SK-N-SH (cell line): ENCODE data around the gene SCTR. TPM values are rescaled to one million over a fixed set of nuclear protein-coding genes. Genes with fewer than 3 reads are reported as not detected.

Source experiments
- CTCF ChIA-PET: fragments of 300-600, 350-600 bp; formaldehyde crosslinking; extraction: SDS; loops from one replicate; lab custom pipeline; 2021; lab: Yijun Ruan, JAX
- POLR2A ChIA-PET: fragments of 350-600 bp; sonication (Branson Sonifier 250); formaldehyde crosslinking; extraction: SDS; loops from one replicate; lab custom pipeline; 2020; ENCODE audit warnings: antibody characterized with exemption, inconsistent platforms; lab: Yijun Ruan, JAX
- DNase-seq: peaks from one replicate; pipeline ENCODE4 v3.0.0; 2012
- H2AFZ ChIP-seq: fragments of 200-600 bp; sonication (generic); 2 replicates; pipeline ENCODE4 v1.8.1; 2016; ENCODE audit warnings: antibody characterized with exemption, mild to moderate bottlenecking, low read depth
- H3F3A ChIP-seq: fragments of 200-600 bp; sonication (generic); replicated peaks from 2 replicates; pipeline ENCODE3; 2016; ENCODE audit warnings: antibody characterized with exemption, mild to moderate bottlenecking; ENCODE audit not compliant: insufficient read depth
- H3K27ac ChIP-seq, 2 experiments: fragments of 200-500 bp in 1 of 2; fragments of 200-600 bp in 1 of 2; sonication (Bioruptor generic) in 1 of 2; sonication (generic), shearing (Covaris generic) in 1 of 2; 2 replicates each; pipeline versions ENCODE4 v1.5.1 to v1.6.1; 2014 to 2016; ENCODE audit warnings: low read depth in 2 of 2, inconsistent platforms in 1 of 2, low read length in 1 of 2, mild to moderate bottlenecking in 1 of 2, mixed read lengths in 1 of 2
- H3K27me3 ChIP-seq: fragments of 200-600 bp; sonication (generic), shearing (Covaris generic); 2 replicates; pipeline ENCODE4 v1.6.1; 2016; ENCODE audit warnings: mixed run types; ENCODE audit not compliant: insufficient read depth
- H3K36me3 ChIP-seq, 2 experiments: fragments of 200-500 bp in 1 of 2; fragments of 200-600 bp in 1 of 2; sonication (Bioruptor generic) in 1 of 2; sonication (generic) in 1 of 2; replicated peaks in 1 of 2; 2 replicates each; pipeline versions ENCODE3 to v1.5.1; 2014 to 2016; ENCODE audit warnings: low read length in 1 of 2, mild to moderate bottlenecking in 1 of 2; ENCODE audit not compliant: insufficient read depth in 2 of 2, control insufficient read depth in 1 of 2
- H3K4me1 ChIP-seq, 2 experiments: fragments of 200-500 bp in 1 of 2; fragments of 200-600 bp in 1 of 2; sonication (Bioruptor generic) in 1 of 2; sonication (generic), shearing (Covaris generic) in 1 of 2; 2 replicates each; pipeline versions ENCODE4 v1.5.1 to v1.6.1; 2014 to 2016; ENCODE audit warnings: low read depth in 1 of 2, low read length in 1 of 2, mixed run types in 1 of 2; ENCODE audit not compliant: insufficient read depth in 2 of 2, control insufficient read depth in 1 of 2
- H3K4me2 ChIP-seq: fragments of 200-600 bp; sonication (generic), shearing (Covaris generic); 2 replicates; pipeline ENCODE4 v1.6.1; 2017; ENCODE audit warnings: mixed run types
- H3K4me3 ChIP-seq, 2 experiments: fragments of 200-500 bp in 1 of 2; fragments of 200-600 bp in 1 of 2; sonication (Bioruptor generic) in 1 of 2; sonication (generic), shearing (Covaris generic) in 1 of 2; 2 replicates each; pipeline versions ENCODE4 v1.5.1 to v1.8.1; 2014 to 2016; ENCODE audit warnings: low read depth in 2 of 2, inconsistent platforms in 1 of 2, low read length in 1 of 2, mild to moderate bottlenecking in 1 of 2, mixed read lengths in 1 of 2, moderate library complexity in 1 of 2
- H3K79me2 ChIP-seq: fragments of 200-600 bp; sonication (generic); 2 replicates; pipeline ENCODE4 v1.8.1; 2017; ENCODE audit warnings: mild to moderate bottlenecking; ENCODE audit not compliant: insufficient read depth
- H3K9ac ChIP-seq: fragments of 200-600 bp; sonication (generic); 2 replicates; pipeline ENCODE4 v1.6.1; 2017; ENCODE audit warnings: mixed run types
- H3K9me2 ChIP-seq: fragments of 200-600 bp; sonication (generic); 2 replicates; pipeline ENCODE4 v1.6.1; 2017; ENCODE audit warnings: mixed run types
- H3K9me3 ChIP-seq: fragments of 200-600 bp; sonication (generic); 2 replicates; pipeline ENCODE4 v1.6.1; 2017; ENCODE audit warnings: mixed run types, mild to moderate bottlenecking, moderate library complexity
- H4K20me1 ChIP-seq: fragments of 200-600 bp; sonication (generic); 2 replicates; pipeline ENCODE4 v1.6.1; 2017; ENCODE audit warnings: mild to moderate bottlenecking, mixed run types; ENCODE audit not compliant: insufficient read depth
- CTCF ChIP-seq: fragments of 200-600 bp; sonication (generic); IDR thresholded peaks from 2 replicates; pipeline ENCODE4 v1.6.1; 2017; ENCODE audit warnings: antibody characterized with exemption, mild to moderate bottlenecking, moderate library complexity
- EP300 ChIP-seq, 2 experiments: IDR thresholded peaks; 2 replicates each; pipeline versions ENCODE4 v1.4.0 to v1.6.1; 2012; ENCODE audit warnings: borderline replicate concordance in 1 of 2, low read depth in 1 of 2, low read length in 1 of 2
- EZH2phosphoT487 ChIP-seq: fragments of 200-600 bp; sonication (generic); IDR thresholded peaks from 2 replicates; pipeline ENCODE4 v1.6.1; 2017; ENCODE audit warnings: low read depth, mixed run types, mild to moderate bottlenecking, antibody characterized with exemption, moderate library complexity, borderline replicate concordance
- FOSL2 ChIP-seq: IDR thresholded peaks from 2 replicates; pipeline ENCODE4 v1.4.0; 2012; ENCODE audit warnings: low read depth, mild to moderate bottlenecking, moderate library complexity, borderline replicate concordance
- GATA2 ChIP-seq: sonication (generic); formaldehyde crosslinking; IDR thresholded peaks from 2 replicates; pipeline ENCODE4 v1.5.0; 2020; ENCODE audit warnings: mild to moderate bottlenecking, missing genetic modification reagents
- JUND ChIP-seq: IDR thresholded peaks from 2 replicates; pipeline ENCODE4 v1.4.0; 2012
- MEF2A ChIP-seq: IDR thresholded peaks from 2 replicates; pipeline ENCODE4 v1.4.0; 2012; ENCODE audit warnings: low read depth, borderline replicate concordance
- MXI1 ChIP-seq: IDR thresholded peaks from 2 replicates; pipeline ENCODE4 v1.6.1; 2012; ENCODE audit warnings: mild to moderate bottlenecking, low read depth, low read length, improper control_type of control experiment
- POLR2AphosphoS5 ChIP-seq: IDR thresholded peaks from 2 replicates; pipeline ENCODE4 v1.6.1; 2012; ENCODE audit warnings: low read depth, low read length
- SIN3A ChIP-seq: IDR thresholded peaks from 2 replicates; pipeline ENCODE4 v1.6.1; 2012; ENCODE audit warnings: low read depth, mild to moderate bottlenecking, low read length, moderate library complexity, borderline replicate concordance
- SMC3 ChIP-seq: IDR thresholded peaks from 2 replicates; pipeline ENCODE4 v1.6.1; 2012; ENCODE audit warnings: low read depth, low read length, improper control_type of control experiment
- TAF1 ChIP-seq: IDR thresholded peaks from 2 replicates; pipeline ENCODE4 v1.6.1; 2012; ENCODE audit warnings: low read depth, mild to moderate bottlenecking, low read length, moderate library complexity, borderline replicate concordance
- TCF12 ChIP-seq: IDR thresholded peaks from 2 replicates; pipeline ENCODE4 v1.4.0; 2012
- TEAD4 ChIP-seq: IDR thresholded peaks from 2 replicates; pipeline ENCODE4 v1.4.0; 2012; ENCODE audit warnings: mild to moderate bottlenecking, borderline replicate concordance; ENCODE audit not compliant: insufficient read depth
- USF1 ChIP-seq: IDR thresholded peaks from 2 replicates; pipeline ENCODE4 v1.4.0; 2012; ENCODE audit warnings: low read depth, borderline replicate concordance
- USF2 ChIP-seq: fragments of 150-350 bp; IDR thresholded peaks from 2 replicates; pipeline ENCODE4 v1.6.1; 2017; ENCODE audit warnings: antibody characterized with exemption, low read length, low read depth, borderline replicate concordance
- ZBTB33 ChIP-seq: IDR thresholded peaks from 2 replicates; pipeline ENCODE4 v1.4.0; 2012; ENCODE audit warnings: low read depth, borderline replicate concordance
- WGBS: methylation state at CpG from one replicate; pipeline ENCODE4 v1.1.6; 2017; ENCODE audit warnings: low lambda C conversion rate; 5-methylcytosine and 5-hydroxymethylcytosine counted together
- polyA plus RNA-seq, 3 experiments: library from polyadenylated mRNA; depleted of rRNA; stranded (reverse); fragments of >200 nt; gene quantifications; 2 replicates each; pipeline ENCODE4 v1.2.3, GENCODE V29; 2012
- TF ChIP-seq, protein P1 (sequence below): IDR thresholded peaks from 2 replicates; pipeline ENCODE4; 2012

The SCTR gene
- polyA plus RNA-seq, 1 of the 3 experiments (the other 2 are of a cell fraction): not detected

DNA sequence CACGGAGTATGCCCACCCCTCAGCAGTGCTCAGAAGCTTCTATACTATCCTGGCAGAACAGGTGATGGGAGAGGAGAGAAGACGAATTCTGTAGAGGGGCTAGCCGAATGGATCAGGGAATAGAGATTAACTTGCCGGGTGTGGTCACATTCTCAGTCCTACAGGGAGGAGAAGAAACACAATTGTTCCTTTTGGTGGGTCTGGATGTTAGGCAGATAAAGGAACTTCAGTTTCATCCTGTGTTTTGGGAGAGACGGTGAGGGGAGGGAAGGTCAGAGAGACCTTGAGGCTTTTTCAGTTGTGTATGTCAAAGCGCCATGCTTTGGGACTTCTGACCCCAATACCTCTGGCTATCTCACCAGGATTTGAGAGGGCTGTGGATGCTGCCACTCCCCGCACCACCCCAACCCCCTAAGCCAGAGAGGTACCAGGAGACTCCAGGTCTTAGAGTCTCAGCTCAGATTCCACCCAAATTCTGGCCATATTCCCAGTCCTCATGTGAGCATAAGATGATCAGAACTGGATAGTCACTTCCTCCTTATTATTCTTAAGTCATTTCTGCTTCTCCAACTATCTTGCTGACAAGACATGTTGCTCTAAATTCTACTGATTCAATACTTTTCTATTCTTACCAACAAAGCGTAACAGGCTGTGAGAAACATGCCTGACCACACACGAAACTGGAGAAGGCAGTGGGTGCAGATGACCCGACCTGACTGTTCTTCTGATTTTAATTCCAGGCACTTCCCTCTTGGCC lies 94.9 kb downstream of the SCTR start (continued):
- TF ChIP-seq CTCF (no peak), USF2 (no peak), GATA2 (CRISPR knock-in tag) (no peak), MEF2A (no peak), USF1 (no peak), EP300 (IDR thresholded peaks at IDR 0.05; ENCODE audit: borderline replicate concordance in 1 of 2, low read depth in 1 of 2, low read length in 1 of 2) (no peak), SIN3A (no peak), JUND (no peak)
- TF ChIP-seq, protein P1, sequence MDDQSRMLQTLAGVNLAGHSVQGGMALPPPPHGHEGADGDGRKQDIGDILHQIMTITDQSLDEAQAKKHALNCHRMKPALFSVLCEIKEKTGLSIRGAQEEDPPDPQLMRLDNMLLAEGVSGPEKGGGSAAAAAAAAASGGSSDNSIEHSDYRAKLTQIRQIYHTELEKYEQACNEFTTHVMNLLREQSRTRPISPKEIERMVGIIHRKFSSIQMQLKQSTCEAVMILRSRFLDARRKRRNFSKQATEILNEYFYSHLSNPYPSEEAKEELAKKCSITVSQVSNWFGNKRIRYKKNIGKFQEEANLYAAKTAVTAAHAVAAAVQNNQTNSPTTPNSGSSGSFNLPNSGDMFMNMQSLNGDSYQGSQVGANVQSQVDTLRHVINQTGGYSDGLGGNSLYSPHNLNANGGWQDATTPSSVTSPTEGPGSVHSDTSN: no peak
- TF ChIP-seq, all 33 proteins: peak for 0

- 75% methylated on average over 6 of the region's 7 CpGs for WGBS
- Histone ChIP-seq H4K20me1 (no peaks in the 10 kb centered on the region), H3K36me3 (no peaks in the 10 kb centered on the region), H3K27ac (no peak overlapping the region), H3K4me2 (no peak overlapping the region), H2AFZ (no peak overlapping the region), H3K27me3 (peaks cover 7% of the 10 kb centered on the region), H3K9me2 (no peaks in the 10 kb centered on the region), H3K4me3 (no peak overlapping the region), H3K9me3 (no peaks in the 10 kb centered on the region), H3F3A (no peaks in the 10 kb centered on the region), H3K4me1 (peaks cover 0 to 4% of the 10 kb centered on the region in 2 experiments; a peak in 2 of 4 replicates), H3K9ac (no peak overlapping the region), H3K79me2 (no peaks in the 10 kb centered on the region)
- POLR2A ChIA-PET: no interaction called here
- CTCF ChIA-PET: no interaction called here
- DNase-seq: no peak
- TF ChIP-seq CTCF (no peak), TEAD4 (no peak), SIN3A (no peak), EZH2phosphoT487 (no peak), FOSL2 (no peak), TCF12 (no peak), SMC3 (no peak), POLR2AphosphoS5 (no peak), GATA2 (CRISPR knock-in tag) (no peak), TAF1 (no peak), MXI1 (no peak), ZBTB33 (no peak)
Observed at GRCh38 chr2:119428488-119429224, 95.6 kb downstream of the SCTR start.
